GM19193 (cell line): ENCODE measurements around the gene FARP2.

ENCODE experiments used
- POLR2A ChIP-seq: IDR thresholded peaks from 4 replicates; pipeline ENCODE4 v1.6.1; 2011; ENCODE audit not compliant: insufficient read depth, insufficient read length; ENCODE audit errors: extremely low read depth

The FARP2 gene

DNA sequence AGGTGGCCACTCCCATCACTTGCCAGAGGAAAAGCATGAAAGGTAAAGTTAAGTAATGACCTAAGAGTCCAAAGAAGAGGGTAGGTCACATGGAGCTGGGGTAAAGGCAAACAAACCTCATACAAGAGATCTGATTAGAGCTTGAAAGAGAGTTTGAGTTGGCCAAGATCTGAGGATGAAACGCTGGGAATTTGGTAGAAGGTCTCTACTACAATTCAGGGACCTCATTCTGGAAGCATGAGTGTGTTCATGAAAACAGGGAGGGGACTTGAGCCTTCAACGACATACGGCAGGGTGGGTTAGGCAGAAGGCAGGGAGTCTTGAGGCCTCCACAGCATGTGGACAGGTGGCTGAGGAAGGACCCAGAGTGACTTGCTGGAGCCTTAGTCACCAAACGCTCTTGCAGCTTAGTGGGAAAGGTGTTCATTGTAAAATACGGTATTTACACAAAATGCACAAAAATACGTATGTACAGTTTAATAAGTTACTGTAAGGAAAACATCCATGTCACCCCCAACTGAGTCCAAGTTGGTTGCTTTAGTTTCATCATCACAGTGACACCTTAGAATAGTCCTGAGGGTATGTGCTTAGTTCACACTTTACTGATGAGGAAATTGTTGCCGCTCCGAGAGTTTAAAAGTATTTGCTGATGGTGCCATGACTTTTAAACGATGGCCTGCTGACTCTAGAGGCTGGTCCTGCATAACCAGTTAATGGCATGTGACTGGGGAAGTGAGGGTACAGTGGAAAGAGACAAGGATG, 5.0 kb upstream of the FARP2 start:
- TF ChIP-seq POLR2A: no peak

DNA sequence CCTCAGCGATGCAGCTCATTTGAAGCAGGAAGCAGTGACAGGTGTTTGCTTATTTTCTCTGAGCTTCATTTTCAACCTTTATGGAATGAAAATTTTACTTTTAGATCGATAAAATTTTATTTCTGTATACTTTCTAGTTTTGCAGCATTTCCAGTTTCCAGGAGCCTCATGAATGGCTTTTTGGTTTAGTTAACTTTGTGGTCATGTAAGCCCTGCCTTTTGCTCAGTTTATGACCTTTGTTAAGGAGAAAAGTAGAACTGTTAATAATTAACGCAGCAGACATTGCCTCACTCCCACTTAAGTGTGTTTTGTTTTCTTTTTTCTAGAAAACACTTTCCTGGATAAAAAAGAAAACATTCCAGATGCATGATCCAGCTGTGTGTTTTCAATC, 4.4 kb upstream of the FARP2 start:
- no peak for TF ChIP-seq POLR2A

DNA sequence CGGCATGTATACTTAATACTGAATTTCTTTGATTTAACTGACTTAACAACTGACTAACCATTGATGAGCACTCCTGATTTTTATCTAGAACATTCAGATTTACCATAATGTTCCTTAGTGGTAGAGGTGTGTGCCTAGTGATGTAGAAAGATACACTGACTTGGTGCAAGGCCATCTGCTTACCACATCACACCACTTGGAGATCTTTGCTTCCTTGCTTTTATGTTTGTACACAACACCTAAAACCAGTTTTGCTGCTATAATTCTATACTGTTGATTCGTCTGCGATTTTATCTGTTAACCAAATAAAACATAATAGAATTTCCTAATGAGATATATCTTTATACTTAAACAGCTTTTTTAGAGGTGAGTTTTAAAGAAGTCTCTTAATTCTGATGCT, 3.9 kb upstream of the FARP2 start:
- no peak for TF ChIP-seq POLR2A

DNA sequence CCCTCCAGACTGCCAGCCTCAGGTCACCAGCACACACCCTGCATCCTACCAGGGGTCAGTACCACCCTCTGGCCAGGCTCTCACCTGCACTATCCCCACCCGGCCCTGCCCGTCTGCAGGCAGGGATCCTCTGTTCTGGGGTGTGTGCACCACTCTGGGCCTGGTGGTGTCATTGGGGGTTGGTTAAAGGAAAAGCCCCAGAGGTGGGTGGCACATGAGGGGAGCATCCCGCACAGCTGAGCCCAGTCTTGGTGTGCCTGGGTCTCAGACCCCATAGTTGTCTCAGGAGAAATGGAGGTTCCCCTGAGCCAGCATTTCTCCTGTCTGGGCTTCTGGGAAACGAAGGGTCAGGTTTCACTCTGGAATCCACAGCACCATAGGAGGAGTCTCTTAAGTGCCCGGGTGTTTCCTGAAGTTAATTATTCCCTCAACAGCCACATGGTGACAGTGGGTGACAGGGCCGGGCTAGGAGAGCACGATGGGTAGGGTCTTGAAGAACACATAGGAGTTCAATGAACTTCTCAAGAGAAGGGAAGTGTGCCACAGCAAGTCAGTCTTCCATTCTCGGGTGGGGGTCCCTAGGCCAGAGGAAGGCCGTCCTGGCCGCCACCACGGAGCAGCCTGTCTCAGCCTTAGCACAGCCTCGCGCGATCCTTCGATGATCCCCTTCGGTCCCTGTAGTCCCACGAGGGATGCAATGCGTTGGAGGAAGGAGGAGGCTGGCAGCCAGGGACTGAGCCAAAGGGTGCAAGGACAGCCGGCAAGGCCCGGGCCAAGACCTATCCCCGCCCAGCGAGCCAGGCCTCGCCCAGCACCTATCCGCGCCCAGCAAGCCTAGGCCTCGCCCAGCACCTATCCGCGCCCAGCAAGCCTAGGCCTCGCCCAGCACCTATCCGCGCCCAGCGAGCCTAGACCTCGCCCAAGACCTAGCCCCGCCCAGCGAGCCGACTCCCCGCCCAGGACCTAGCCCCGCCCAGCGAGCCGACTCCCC, 1.1 kb upstream of the FARP2 start:
- TF ChIP-seq POLR2A: no peak

DNA sequence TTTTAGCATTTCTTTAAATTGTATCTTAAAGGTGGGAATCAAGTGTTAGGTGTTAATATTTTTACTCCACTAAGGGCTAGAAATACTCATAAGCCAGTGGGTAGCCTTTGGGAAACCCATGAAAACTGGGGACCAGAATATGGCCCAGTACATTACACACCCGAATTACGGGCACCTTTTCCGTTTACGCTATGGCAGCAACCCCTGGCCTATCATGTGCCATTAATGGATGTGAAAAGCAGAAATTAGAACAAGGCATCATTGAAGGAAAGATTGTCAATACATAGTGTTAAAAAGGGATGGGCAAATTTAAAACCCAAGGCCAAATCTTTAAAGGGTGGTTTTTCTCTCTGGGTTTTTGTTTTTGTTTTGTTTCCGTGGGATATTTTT, 781 bp downstream of the FARP2 start:
- no peak for TF ChIP-seq POLR2A

DNA sequence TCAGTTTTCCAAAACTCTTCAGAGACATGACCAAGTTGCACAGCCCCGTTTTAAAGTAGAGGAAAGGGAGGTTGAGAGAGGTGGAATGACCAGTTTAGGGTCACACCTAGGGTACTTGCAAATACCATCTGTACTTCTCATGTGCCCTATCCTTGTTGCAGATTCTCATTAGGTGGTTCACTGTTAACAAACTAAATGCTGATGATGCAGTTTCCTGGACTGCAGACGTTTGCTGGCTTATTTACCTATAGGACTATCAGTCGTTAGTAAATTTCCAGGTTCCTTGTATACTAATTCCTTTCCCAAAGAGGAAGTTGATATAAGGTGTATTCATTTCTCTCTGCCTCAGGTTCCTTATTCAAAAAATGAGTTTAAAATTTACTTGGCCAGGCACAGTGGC, 1.4 kb downstream of the FARP2 start:
- no peak for TF ChIP-seq POLR2A

DNA sequence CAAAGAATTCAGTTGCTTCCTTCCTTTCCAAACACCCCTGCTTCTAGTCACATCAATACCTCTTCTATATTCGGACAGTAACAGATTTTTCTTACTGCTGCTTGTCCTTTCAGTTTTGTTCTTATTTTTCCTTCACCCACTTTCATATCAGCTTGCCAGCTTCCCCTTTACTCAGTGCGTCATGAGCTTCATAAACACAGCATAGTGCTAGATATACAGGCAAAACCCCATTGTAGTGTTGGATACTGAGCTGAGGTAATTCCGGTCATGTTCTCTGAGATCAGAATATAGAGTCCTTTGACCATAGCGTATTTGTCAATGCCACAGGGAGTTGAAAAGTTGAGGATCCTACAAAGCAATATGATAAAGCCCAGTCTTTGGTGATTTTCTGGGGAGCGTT, 2.4 kb downstream of the FARP2 start:
- no peak for TF ChIP-seq POLR2A

DNA sequence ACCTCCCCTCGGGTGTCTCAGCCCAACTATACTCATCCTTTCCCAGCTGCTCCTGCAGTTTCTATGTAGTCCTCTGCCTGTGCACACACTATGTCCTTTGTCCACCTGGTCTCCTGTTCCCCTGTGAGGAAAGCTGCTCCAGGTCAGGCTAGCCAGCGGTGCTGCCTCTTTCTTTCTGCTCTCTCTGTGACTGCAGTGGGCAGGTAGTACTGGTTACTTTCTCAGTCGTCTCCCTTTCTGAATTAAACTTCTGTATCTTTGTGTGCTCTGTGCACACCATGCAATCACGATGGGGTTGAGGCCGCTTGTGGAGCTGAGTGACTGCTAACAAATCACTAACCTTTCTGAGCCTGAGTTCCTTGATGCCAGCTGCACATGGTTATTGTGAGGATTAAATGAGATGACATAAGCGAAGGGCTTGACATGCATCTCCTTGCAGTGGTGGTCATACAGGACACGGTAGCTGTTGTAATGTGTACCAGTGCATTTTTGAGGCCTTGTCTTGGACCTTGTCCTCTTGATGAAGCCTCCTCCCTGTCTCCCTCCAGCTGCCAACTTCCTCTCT, 3.5 kb downstream of the FARP2 start:
- no peak for TF ChIP-seq POLR2A

DNA sequence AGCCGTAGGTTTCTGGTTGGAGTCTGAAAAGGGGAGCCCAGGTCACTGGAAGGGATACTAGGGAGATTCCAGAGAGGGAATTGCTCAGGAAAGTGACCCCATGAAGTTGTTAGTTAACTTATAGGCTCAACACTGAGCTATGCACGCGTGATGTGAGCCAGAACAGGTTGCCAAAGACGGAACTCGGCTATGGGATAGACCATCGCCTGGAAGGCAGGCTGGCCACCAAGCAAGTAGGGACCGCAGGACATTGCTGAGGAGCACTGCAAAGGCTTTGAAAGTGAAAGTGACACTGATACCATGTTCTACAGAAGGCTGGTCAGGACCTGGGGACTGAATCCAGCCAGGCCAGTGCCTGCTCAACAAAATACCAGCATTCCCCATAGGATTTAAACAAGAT, 7.3 kb downstream of the FARP2 start:
- TF ChIP-seq POLR2A: no peak

DNA sequence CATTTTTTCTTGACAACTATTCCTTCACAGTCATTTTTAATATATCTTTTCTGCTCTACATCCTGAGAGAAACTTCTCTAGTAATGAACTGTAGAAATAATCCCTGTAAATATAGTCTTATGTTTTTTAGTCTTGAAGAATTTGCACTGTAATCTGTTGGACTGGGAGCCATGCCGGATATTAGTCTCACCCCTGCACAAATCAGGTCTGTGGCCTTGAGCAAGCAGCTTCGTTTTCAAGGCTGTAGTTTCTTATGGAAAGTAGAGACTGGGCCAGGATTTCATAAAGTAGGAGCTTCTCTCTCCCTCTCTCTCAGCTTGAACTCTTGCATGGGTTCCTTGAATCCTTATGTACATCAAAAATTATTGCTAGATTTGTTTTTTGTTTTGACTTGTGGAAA, 8.7 kb downstream of the FARP2 start:
- TF ChIP-seq POLR2A: no peak

DNA sequence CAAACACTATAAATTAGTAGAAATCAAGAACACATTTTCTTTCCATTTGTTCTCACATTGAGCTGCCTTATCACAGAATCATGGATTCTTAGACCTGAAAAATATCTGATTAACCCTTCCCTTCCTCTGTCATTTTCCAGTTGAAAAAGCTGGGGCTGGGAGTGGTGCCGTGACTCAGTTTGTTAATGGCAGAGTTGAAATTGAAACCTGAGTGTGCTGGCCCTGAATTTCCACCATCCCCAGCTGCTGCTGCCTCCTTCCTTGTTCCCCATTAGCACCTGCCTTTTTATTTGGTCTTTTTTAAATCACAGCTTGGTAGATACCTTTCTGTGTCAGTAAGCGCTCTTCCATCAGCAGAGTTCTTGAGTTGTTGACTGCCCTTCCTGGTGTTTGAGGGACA, 10.6 kb downstream of the FARP2 start:
- no peak for TF ChIP-seq POLR2A

DNA sequence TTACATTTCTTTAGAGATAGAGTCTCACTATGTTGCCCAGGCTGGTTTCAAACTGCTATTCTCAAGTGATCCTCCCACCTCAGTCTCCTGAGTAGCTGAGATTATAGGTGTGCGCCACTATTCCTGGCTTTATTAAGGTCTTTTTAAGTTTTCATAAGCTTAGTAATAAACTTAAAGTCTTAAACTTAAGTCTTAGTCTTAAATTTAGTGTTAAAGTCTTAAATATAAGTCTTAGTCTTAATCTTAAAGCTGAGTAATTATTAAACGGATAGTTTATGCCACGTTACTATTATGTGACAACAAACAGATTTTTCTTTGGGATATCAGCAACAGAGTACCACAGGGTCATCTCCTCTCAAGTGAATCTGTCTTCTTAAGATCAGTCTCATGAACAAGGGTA, 12.6 kb downstream of the FARP2 start:
- TF ChIP-seq POLR2A: no peak

DNA sequence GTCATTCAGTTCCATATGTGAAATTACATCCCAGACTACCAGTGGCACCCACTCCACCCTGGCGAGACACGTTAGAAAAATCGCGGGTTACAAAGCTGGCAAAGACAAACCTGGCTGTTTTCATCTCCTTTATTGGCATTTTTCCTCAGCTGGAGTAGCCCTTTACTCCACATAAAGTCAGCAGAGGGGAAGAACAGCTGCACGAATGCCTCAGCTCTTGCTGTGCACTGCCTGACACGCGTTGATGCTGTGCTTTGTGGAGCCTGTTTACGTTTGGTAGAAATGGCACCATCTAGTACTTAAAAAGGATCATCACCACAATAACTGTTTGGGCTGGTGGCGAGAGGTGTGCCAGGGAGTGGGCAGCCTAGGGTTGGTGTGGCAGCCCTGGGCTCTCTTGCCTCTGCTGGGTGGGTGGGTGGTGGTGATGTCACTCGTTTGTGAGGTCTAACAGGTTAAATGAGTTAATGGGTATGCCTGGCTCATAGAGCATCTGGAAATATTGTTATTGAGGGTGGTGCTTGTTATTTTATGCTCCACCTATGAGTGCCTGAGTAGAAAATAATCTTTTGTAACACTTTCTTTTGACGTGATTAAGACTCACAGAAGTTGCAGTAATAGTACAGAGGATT, 16.4 kb downstream of the FARP2 start:
- no peak for TF ChIP-seq POLR2A

DNA sequence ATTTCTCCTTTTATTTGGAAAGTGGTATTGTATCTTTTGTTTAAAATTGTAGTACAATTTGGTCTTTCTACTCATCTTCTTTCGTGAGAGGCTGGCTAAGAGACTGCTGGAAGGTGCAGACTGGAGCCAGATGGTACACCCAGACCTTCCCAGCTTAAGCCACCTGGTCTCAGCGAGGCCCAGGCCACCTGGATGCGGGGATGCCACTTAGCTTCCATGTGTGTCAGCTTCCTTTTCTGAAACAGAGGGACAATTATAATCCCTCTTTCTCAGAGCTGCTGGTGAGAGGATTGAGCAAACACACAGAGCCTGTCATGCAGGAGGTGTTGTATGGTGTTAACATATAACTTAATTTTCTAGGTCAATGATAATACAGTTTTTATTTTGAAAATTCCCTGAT, 17.4 kb downstream of the FARP2 start:
- no peak for TF ChIP-seq POLR2A

DNA sequence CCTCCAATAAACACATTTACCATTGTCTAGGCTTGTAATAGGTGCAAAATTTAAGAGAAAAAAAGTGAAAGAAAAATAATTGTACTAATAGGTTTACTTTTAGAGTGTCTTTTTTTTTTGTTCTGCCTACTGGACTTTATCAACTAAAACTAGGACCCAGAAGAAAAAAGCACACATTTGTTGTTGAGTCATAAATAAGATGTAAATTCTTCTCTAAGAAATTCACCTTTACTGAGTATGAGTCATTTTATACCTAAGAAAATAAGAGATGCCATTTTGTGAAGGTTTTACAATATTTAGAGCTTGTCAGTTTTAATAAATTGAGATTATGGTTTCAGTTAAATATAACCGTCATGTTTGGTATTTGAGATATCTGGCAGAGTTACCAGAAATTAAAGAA, 19.2 kb downstream of the FARP2 start:
- TF ChIP-seq POLR2A: no peak
